ENCODE measurements around the gene JAKMIP1. TPM values are rescaled to one million over a fixed set of nuclear protein-coding genes. Genes with fewer than 3 reads are reported as not detected.

JAKMIP1 gene
- total RNA-seq, 2 experiments from 2014 or later: 4.0 to 5.1 TPM

- H3K9me2 ChIP-seq (ENCODE audit: insufficient read depth, low read length): no peaks in the 10 kb centered on the region
- ChIA-PET POLR2A (no interaction called here), CTCF (ENCODE audit: unreplicated experiment) (no interaction called here)
- no peaks in the 10 kb centered on the region for H3K4me1 ChIP-seq (ENCODE audit: insufficient read depth, low read length, poor library complexity, severe bottlenecking)
- H4K20me1 ChIP-seq (ENCODE audit: insufficient read depth, low read length): no peaks in the 10 kb centered on the region
- DNase-seq (ENCODE audit: low spot score): no peak
- H2AFZ ChIP-seq (ENCODE audit: low read length): no peak overlapping the region
- no peak overlapping the region for H3K27ac ChIP-seq (ENCODE audit: low read depth, low read length, poor library complexity, severe bottlenecking)
- intact Hi-C loops (cut with micrococcal nuclease; ENCODE audit: unreplicated experiment): no loop called here
- H3K4me2 ChIP-seq (ENCODE audit: low read length): no peak overlapping the region
- H3K4me3 ChIP-seq (ENCODE audit: low read depth, low read length, poor library complexity, severe bottlenecking): no peak overlapping the region
- no peaks in the 10 kb centered on the region for H3K9me3 ChIP-seq (ENCODE audit: low read length)
- no peaks in the 10 kb centered on the region for H3K79me2 ChIP-seq (ENCODE audit: insufficient read depth, low read depth, low read length)
- TF ChIP-seq EZH2phosphoT487 (IDR thresholded peaks at IDR 0.05; ENCODE audit: borderline replicate concordance, low read depth, low read length): no peak
- TF ChIP-seq, protein P1, sequence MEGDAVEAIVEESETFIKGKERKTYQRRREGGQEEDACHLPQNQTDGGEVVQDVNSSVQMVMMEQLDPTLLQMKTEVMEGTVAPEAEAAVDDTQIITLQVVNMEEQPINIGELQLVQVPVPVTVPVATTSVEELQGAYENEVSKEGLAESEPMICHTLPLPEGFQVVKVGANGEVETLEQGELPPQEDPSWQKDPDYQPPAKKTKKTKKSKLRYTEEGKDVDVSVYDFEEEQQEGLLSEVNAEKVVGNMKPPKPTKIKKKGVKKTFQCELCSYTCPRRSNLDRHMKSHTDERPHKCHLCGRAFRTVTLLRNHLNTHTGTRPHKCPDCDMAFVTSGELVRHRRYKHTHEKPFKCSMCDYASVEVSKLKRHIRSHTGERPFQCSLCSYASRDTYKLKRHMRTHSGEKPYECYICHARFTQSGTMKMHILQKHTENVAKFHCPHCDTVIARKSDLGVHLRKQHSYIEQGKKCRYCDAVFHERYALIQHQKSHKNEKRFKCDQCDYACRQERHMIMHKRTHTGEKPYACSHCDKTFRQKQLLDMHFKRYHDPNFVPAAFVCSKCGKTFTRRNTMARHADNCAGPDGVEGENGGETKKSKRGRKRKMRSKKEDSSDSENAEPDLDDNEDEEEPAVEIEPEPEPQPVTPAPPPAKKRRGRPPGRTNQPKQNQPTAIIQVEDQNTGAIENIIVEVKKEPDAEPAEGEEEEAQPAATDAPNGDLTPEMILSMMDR (conservative IDR thresholded peaks at IDR 0.05; ENCODE audit: low read length): no peak
- BruUV-seq (replicated peaks): no TSS peak
- no peaks in the 10 kb centered on the region for H3K36me3 ChIP-seq (ENCODE audit: insufficient read depth, low read length)
Observed at GRCh38 chr4:6049278-6049677, 151.1 kb downstream of the JAKMIP1 start.

DNA sequence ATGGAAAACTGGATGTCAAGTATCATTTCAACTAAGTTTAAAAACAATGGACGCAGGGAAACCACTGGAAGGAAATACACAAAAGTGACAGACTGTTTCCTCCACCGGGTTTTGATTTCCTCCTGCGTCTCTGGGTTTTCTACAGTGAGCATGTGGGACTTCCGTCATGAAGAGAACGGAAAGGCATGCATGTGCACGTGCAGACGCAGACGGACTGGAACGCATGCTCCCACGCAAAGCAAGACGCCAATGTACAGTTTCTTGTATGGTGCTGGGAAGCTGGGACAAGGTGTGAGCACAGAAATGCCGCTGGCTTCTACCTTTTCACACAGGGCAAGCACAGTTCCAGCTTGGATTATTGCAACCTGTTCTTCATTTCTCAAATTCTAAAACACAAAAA lies 151.8 kb downstream of the JAKMIP1 start:
- H3K79me2 ChIP-seq (ENCODE audit: insufficient read depth, low read depth, low read length): no peaks in the 10 kb centered on the region
- no peaks in the 10 kb centered on the region for H3K9me2 ChIP-seq (ENCODE audit: insufficient read depth, low read length)
- no TSS peak for BruUV-seq (replicated peaks)
- H3K4me1 ChIP-seq (ENCODE audit: insufficient read depth, low read length, poor library complexity, severe bottlenecking): no peaks in the 10 kb centered on the region
- no peaks in the 10 kb centered on the region for H3K9me3 ChIP-seq (ENCODE audit: low read length)
- H2AFZ ChIP-seq (ENCODE audit: low read length): no peak overlapping the region
- no peak overlapping the region for H3K4me3 ChIP-seq (ENCODE audit: low read depth, low read length, poor library complexity, severe bottlenecking)
- intact Hi-C loops (cut with micrococcal nuclease; ENCODE audit: unreplicated experiment): no loop called here
- DNase-seq (ENCODE audit: low spot score): no peak
- ChIA-PET CTCF (ENCODE audit: unreplicated experiment) (no interaction called here), POLR2A (no interaction called here)
- TF ChIP-seq, protein P1 (conservative IDR thresholded peaks at IDR 0.05; ENCODE audit: low read length): no peak
- TF ChIP-seq EZH2phosphoT487 (IDR thresholded peaks at IDR 0.05; ENCODE audit: borderline replicate concordance, low read depth, low read length): no peak
- H4K20me1 ChIP-seq (ENCODE audit: insufficient read depth, low read length): no peaks in the 10 kb centered on the region
- no peak overlapping the region for H3K4me2 ChIP-seq (ENCODE audit: low read length)
- no peak overlapping the region for H3K27ac ChIP-seq (ENCODE audit: low read depth, low read length, poor library complexity, severe bottlenecking)
- no peaks in the 10 kb centered on the region for H3K36me3 ChIP-seq (ENCODE audit: insufficient read depth, low read length)

- ChIA-PET POLR2A (no interaction called here), CTCF (ENCODE audit: unreplicated experiment) (no interaction called here)
- H4K20me1 ChIP-seq (ENCODE audit: insufficient read depth, low read length): no peaks in the 10 kb centered on the region
- no peak overlapping the region for H3K27ac ChIP-seq (ENCODE audit: low read depth, low read length, poor library complexity, severe bottlenecking)
- no peaks in the 10 kb centered on the region for H3K4me1 ChIP-seq (ENCODE audit: insufficient read depth, low read length, poor library complexity, severe bottlenecking)
- H3K4me2 ChIP-seq (ENCODE audit: low read length): no peak overlapping the region
- H3K36me3 ChIP-seq (ENCODE audit: insufficient read depth, low read length): no peaks in the 10 kb centered on the region
- H3K9me2 ChIP-seq (ENCODE audit: insufficient read depth, low read length): no peaks in the 10 kb centered on the region
- no peaks in the 10 kb centered on the region for H3K79me2 ChIP-seq (ENCODE audit: insufficient read depth, low read depth, low read length)
- TF ChIP-seq, protein P1 (conservative IDR thresholded peaks at IDR 0.05; ENCODE audit: low read length): no peak
- TF ChIP-seq EZH2phosphoT487 (IDR thresholded peaks at IDR 0.05; ENCODE audit: borderline replicate concordance, low read depth, low read length): no peak
- no peak overlapping the region for H3K4me3 ChIP-seq (ENCODE audit: low read depth, low read length, poor library complexity, severe bottlenecking)
- no TSS peak for BruUV-seq (replicated peaks)
- DNase-seq (ENCODE audit: low spot score): no peak
- no peaks in the 10 kb centered on the region for H3K9me3 ChIP-seq (ENCODE audit: low read length)
- no peak overlapping the region for H2AFZ ChIP-seq (ENCODE audit: low read length)
- intact Hi-C loops (cut with micrococcal nuclease; ENCODE audit: unreplicated experiment): no loop called here
Observed at GRCh38 chr4:6047130-6047673, 153.1 kb downstream of the JAKMIP1 start.

All from OCI-LY7 (cell line).